Retinal pigment epithelial cell (primary cell): ENCODE measurements around the gene PNMA8A.

Experiments
- DNase-seq: peaks from one replicate; pipeline ENCODE4 v3.0.0-alpha.2; 2010; ENCODE audit warnings: low read depth
- H3K4me3 ChIP-seq: 2 replicates; pipeline ENCODE4 v1.5.1; 2011; ENCODE audit warnings: mild to moderate bottlenecking, low read length, control low read depth, moderate library complexity
- TF ChIP-seq, protein P1 (sequence below): conservative IDR thresholded peaks from 2 replicates; pipeline ENCODE4 v1.5.1; 2011; ENCODE audit warnings: low read depth, low read length, control low read depth, inconsistent platforms

The PNMA8A gene

DNA sequence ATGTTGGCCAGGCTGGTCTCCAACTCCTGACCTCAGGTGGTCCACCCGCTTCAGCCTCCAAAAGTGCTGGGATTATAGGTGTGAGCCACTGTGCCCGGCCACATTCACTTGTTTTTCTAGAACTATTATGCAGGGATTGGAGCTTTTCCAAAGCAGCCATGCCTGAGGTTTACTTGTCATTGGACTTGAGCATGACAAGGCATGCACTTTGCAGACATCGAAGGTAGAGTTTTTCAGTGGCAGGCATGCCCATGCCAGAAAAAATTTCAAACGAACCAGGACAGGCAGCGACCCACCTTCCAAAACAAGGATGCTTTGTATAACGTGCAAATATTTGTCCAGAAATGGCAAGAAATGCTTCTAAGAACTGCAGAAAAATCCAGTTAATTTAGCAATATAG lies 17.7 kb downstream of the PNMA8A start:
- TF ChIP-seq, protein P1, sequence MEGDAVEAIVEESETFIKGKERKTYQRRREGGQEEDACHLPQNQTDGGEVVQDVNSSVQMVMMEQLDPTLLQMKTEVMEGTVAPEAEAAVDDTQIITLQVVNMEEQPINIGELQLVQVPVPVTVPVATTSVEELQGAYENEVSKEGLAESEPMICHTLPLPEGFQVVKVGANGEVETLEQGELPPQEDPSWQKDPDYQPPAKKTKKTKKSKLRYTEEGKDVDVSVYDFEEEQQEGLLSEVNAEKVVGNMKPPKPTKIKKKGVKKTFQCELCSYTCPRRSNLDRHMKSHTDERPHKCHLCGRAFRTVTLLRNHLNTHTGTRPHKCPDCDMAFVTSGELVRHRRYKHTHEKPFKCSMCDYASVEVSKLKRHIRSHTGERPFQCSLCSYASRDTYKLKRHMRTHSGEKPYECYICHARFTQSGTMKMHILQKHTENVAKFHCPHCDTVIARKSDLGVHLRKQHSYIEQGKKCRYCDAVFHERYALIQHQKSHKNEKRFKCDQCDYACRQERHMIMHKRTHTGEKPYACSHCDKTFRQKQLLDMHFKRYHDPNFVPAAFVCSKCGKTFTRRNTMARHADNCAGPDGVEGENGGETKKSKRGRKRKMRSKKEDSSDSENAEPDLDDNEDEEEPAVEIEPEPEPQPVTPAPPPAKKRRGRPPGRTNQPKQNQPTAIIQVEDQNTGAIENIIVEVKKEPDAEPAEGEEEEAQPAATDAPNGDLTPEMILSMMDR: no peak
- DNase-seq: no peak
- no peak overlapping the region for H3K4me3 ChIP-seq

DNA sequence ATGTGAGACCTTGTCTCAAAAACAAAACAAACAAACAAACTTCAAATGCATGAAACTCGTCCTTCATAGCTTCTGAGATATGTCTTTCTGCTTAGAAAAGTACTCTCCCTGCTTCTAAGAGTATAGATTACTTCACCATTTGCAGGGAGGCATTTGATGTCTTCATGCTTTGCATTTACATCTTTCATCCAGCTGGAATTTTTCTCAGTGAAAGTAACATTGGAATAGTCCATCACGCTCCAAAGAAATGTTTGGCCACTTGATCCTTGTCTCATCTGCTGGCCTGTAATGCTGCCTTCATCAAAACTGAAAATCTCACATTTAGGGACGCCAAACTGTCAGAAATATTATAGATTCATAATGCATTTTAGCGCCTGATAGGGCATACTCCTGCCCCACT lies 19.2 kb downstream of the PNMA8A start:
- no peak overlapping the region for H3K4me3 ChIP-seq
- TF ChIP-seq, protein P1: no peak
- no peak for DNase-seq

DNA sequence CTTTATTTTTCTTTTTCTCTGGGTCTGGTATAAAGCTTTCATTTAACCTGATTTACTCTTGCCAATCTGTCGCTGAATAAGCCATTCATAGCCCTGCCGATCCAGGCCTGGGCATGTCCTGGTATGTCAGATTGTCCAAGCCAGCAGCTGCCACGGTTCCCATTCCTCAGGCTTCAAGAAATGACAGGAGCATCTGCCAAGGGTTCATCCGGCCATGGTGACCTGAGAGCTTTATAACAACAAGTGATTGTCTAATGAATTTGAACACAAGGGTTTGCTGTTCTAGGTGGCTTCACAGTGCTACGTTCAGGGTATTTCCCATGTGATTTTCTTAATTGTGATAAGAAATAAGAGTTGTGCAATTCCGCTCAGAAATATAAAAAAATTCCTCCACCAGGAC lies 20.0 kb downstream of the PNMA8A start:
- TF ChIP-seq, protein P1: no peak
- no peak overlapping the region for H3K4me3 ChIP-seq
- DNase-seq: no peak

DNA sequence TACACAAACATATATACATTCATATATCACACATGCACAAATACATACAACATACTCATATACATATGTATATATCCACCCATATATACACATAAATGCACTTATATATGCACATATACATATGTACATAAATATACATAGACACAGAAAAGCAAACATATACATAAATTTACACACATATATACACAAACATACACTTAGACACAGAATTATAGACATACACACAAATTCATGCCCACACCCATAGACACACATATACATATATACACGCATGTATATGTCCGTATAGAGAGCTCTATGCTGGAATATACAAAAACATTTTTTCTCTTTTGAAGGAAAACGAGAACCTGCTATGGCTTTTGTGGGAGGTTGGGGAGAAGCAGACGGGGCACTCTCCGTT lies 20.6 kb downstream of the PNMA8A start:
- TF ChIP-seq, protein P1: no peak
- no peak for DNase-seq
- no peak overlapping the region for H3K4me3 ChIP-seq

DNA sequence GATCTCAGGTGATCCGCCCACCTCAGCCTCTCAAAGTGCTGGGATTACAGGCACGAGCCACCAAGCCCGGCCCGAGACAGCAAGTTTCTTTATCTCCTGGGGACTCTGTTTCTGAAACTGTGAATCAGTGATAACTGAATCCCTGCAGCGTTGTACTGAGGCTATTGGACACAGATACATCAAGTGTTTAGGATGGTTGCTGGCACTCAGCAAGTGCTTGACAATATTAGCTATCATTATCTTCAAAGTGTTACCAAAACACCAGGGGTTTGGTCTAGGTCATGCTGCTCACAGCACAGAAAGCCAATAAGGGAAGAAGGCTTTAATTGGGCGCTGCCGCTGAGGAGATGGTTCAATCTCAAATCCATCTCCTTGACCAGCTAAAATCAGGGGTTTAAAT lies 22.1 kb downstream of the PNMA8A start:
- no peak overlapping the region for H3K4me3 ChIP-seq
- DNase-seq: no peak
- TF ChIP-seq, protein P1: no peak

DNA sequence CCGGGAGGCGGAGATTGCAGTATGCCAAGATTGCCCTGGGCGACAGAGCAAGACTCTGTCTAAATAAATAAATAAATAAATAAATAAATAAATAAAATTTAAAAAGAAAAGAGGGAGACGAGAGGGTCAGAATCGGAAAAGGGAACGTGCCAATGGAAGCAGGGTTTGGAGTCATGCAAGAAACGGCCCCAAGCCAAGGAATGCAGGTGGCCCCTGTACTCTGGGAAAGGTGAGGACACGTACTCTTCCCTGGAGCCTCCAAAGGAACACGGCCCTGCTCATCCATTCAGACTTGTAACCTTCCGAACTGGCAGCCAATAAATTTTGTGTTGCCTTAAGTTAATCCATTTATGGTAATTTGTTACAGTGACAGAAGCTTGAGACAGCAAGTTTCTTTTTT lies 22.8 kb downstream of the PNMA8A start:
- DNase-seq: no peak
- no peak overlapping the region for H3K4me3 ChIP-seq
- TF ChIP-seq, protein P1: no peak

DNA sequence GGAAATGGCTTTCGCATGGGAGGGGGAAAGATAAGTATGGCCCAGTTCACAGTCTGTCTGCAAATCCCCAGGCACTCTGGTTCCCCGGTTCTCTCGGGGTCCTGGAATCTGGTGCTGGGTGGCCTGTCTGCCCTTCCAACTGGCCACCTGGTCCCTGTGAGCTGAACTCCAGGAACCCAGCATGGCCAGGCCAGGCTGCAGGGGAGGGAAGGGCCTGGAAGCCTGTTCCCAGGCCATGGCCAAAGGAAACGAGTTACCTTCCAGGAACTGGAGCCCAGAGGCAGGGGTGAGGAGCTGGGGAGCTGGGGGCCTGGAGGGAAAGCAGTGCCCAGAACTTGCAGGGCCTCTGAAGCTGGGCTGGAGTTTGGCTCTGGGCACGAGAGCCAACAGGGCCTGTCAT lies 23.5 kb downstream of the PNMA8A start:
- no peak for DNase-seq
- TF ChIP-seq, protein P1: no peak
- no peak overlapping the region for H3K4me3 ChIP-seq
